HG03457 (cell line): ENCODE data around the gene STXBP5L.
A peak's percentile ranks its signal among the peaks of the same experiment; 100 is the strongest.
"Not testable (repeated sequence)": the region's sequence is repeated elsewhere in the genome, so short reads cannot be mapped to it uniquely, and the experiment has no call there.

Experiments used
- ATAC-seq: cut with Tn5 transposase; IDR thresholded peaks from one replicate; pipeline ENCODE4 v1.9.1; 2021; ENCODE audit warnings: moderate number of reproducible peaks; ENCODE audit not compliant: unreplicated experiment

The STXBP5L gene

DNA sequence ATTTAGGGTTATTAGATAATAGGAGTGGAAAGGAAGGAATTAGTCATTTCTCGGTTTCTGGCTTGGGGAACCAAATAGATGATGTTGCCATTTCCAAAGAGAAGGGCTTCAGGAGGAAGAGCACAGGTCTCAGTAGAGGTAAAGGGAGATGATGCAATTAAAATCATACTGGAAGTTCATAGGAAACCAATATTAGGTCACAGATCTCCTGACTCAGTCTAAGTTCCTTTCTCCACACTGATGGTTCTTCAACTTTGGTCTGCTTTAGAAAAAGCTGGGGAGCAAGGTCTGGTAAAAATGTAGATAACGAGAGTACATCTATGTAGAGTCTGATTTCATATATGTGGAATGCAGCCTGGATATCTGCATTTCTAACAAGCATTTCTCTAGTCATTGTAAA lies 506.9 kb downstream of the STXBP5L start:
- ATAC-seq = no peak

DNA sequence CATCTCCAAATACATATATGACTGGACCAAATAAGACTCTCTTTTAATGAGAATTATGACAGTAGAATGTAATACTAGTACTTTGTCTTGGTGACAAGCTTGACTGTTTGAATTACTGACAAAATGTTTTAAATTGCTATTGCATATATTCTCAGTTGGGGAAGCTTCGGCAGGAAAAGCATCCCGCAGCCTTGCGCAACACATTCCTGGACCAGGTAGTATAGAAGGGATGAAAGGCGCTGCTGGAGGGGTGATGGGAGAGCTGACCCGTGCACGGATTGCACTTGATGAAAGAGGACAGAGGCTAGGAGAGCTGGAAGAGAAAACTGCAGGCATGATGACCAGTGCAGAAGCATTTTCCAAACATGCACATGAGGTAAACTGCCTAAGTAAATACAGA lies 510.2 kb downstream of the STXBP5L start:
- ATAC-seq = no peak

DNA sequence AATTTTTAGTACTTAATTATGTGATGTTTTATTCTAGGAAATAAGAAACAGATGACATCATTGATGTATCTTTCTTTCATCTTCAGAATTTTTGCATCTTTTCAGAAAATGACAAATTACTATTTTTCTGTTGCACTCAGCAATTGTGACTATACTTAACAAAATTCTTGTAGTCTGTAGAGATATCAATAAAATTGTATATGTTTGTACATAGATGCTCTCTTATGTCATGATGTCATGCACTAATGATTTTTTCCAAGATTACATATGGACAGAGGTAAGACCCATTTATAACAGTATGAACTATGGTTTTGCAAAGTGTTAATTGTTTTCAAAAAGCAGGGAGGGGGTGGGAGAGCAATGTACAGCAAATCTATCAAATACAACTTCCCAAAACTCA lies 516.5 kb downstream of the STXBP5L start:
- no peak for ATAC-seq

DNA sequence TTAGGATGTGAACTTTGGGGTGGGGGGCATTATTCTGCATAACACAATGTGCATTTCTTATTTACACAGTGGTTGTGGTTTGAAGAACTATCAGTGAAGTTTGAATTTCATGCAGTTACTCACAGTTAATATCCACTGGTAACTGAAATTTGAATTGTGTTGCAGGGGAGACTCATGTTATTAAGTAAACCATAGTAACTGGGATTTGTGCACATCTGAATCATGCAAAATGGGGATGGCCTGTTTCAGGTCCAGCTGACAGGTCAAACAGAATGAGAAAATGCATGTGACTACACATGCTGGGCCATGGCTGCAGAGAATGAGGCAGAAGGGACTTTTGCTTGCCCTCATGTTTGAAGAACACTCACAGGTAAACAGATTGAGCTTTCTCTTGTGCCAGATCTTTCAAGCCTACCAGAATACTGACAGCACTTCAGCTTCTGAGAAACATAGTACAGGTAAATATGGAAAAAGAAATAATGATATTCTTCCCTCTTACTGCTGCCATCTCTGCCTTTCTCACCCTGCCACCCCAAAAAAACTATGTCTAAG lies 522.7 kb downstream of the STXBP5L start:
- ATAC-seq = no peak

DNA sequence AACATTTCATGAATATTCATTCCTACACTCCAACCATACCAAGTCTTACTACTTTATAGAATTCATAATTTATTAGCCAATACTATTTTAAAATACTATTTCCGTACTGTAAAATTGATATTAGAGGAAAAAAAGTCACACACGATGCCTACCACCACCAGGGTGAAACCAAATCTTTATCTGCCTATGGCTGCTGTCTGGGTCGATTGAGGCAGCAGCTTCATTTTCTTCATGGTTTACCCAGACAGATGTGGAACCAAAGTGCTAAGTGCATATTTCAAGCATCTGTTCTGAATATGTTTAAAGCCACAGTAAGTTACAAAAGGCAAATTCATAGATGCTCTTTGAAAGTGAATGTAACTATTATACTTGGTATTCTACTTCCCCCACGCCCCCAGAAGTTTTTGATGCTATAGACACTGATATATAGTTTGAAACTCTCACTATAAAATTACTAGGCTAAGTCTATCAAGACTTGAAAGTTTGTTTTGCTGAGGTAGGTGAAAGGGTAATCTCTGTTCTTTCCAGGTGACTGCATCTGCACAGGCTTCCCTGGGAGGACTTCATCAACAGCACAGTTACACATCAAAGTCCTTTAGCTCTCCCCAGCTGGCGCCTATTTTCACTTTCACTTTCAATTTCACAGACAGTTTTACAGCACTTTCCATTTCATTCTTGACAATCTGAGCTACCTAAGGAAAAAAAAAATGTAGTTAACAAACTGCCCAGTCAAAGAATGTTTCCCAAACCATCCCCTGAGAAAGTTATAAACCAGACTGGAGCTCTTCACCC lies 523.9 kb downstream of the STXBP5L start:
- peak; percentile 84 for ATAC-seq

DNA sequence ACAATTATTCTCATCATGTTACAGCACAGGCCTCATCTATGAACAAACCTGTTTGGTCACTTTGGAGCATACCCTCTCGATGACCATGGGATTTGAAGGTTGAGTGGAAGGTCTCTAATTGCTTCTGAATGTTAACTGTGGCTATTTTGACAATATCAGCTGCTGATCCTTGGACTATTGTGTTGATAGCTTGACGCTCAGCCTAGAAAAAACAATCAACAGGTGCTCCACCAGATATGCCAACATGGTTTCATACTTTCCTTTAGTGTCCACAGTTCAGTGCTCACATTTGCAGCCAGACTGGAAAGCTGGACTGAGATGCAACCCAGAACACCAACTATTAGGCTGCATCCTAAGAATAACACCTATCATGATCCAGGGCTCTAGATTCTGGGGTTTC lies 528.1 kb downstream of the STXBP5L start:
- no peak for ATAC-seq

DNA sequence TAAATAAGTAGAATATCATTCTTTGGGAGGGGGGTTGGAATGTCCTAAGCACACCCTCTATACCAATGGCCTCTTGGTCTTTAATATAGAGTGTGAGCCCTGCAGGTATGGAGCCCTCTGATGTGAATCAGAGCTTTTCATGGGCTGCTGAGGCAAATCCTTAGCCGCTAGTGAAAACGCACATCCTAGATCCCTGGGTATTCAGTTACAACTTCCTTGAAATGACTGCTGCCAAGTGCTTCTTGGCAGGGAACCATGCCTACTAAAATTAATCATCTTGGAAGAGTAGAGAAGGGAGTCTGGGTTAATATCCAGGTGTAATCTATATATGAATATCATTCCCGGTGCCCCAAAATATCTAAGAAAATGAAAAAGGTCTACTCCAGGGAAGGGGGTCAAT lies 528.6 kb downstream of the STXBP5L start:
- ATAC-seq = no peak

DNA sequence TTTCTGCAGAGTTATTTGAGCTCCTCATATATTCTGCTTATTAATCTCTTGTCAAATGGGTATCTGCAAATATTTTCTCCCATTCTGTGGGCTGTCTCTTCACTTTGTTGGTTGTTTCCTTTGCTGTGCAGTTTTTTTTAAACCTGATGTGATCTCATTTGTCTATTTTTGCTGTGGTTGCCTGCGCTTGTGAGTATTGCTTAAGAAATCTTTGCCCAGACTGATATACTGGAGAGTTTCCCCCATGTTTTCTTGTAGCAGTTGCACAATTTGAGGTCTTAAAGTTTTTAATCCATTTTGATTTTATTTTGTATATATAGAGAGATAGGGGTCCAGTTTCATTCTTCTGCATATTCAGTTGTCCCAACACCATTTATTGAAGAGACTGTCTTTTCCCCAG lies 535.5 kb downstream of the STXBP5L start:
- ATAC-seq = no peak

DNA sequence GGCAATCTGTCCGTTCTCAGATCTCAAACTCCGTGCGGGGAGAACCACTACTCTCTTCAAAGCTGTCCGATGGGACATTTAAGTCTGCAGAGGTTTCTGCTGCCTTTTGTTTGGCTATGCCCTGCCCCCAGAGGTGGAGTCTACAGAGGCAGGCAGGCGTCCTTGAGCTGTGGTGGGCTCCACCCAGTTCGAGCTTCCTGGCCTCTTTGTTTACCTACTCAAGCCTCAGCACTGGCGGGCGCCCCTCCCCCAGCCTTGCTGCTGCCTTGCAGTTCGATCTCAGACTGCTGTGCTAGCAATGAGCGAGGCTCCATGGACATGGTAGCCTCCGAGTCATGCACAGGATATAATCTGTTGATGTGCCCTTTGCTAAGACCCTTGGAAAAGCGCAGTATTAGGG lies 543.7 kb downstream of the STXBP5L start:
- ATAC-seq = not testable (repeated sequence)

DNA sequence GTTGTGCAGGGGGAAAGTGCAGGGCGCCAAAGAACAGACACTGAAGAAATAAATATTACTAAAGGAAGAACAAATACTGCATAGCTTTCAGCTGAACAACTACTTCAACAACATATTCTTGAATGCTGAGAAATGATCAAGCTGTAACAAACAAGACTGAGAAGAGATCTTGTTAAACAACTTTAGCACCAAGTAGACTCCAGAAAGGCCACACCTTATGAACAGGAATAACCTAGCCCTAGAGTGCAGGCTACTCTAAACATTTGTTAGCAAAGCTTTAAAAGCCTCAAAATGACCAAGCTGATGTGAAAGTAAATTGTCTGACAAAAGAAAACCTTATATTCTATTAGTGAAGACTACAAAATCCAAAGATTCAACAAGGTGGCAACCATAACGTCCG lies 554.6 kb downstream of the STXBP5L start:
- ATAC-seq = no peak

DNA sequence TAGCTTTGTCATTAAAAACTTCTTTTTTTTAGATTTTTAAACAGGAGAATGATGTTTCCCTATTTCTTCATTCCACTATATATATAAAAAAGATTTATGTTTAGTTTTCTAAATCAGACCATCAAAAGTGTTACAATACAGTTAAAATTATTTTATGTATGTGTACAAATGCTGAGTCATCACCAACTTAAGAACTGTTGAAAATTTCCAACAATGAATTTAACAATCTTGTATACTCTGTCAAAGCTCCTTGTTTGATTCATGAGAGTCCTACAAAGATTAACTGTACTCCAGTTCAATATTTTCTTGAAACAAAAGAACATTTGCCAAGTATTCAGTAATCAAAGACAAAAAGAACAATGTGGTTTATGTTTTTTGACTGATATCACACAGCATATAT lies 555.7 kb downstream of the STXBP5L start:
- no peak for ATAC-seq

DNA sequence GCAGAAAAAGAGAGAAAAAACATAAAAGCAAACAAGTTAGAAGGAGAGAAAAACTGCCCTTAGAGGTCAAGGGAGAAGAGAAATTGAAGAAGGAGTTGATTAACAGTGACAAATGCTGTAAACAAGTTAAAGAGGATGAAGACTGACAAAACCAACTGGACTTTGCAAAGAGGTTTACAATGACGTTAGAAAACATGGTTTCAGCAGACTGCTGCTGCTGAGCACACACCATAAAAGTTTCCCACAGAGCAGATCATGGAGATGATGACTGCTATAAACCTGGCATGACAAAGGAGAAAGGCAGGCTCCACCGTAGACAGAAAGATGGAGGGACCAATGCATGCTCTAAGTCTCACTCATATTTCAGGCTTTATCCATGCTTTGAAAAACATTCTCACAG lies 559.1 kb downstream of the STXBP5L start:
- no peak for ATAC-seq

DNA sequence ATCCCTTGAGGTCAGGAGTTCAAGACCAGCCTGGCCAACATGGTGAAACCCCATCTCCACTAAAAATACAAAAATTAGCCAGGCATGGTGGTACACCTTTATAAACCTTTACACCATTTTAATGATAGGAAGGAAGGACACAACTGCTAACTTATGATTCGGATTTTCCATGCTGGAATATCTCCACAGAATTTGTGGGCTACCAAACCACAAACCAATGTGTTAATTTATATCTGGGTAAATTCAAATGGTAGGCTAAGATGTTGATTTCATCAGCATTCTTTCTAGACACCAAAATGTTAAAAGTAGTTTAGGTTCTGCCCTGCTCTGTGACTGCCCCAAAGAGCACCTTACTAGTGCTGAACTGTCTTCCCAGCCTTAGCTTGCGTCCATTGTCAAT lies 565.0 kb downstream of the STXBP5L start:
- no peak for ATAC-seq
